Neuron (in vitro differentiated cells): Measurements from ENCODE around the gene ZBTB46.

Source experiments
- H2AFZ ChIP-seq: one replicate; pipeline ENCODE4 v1.6.1; 2013; ENCODE audit warnings: low read depth, mild to moderate bottlenecking, inconsistent platforms, low read length, moderate library complexity
- H3K27me3 ChIP-seq: one replicate; pipeline ENCODE4 v1.6.1; 2013; ENCODE audit warnings: low read length; ENCODE audit not compliant: insufficient read depth
- H3K36me3 ChIP-seq: one replicate; pipeline ENCODE4 v1.6.1; 2013; ENCODE audit warnings: low read length; ENCODE audit not compliant: insufficient read depth
- H3K4me1 ChIP-seq: one replicate; pipeline ENCODE4 v1.6.1; 2013; ENCODE audit warnings: low read length; ENCODE audit not compliant: insufficient read depth
- H3K4me3 ChIP-seq: 2 replicates; pipeline ENCODE4 v1.5.1; 2013; ENCODE audit warnings: mild to moderate bottlenecking, low read length, moderate library complexity
- H3K9me3 ChIP-seq: one replicate; pipeline ENCODE4 v1.6.1; 2013; ENCODE audit warnings: low read length

Gene ZBTB46

GRCh38 chr20:63702751-63703470, 128.2 kb downstream of the ZBTB46 start:
- Histone ChIP-seq H3K9me3 (no peaks in the 10 kb centered on the region), H3K27me3 (no peaks in the 10 kb centered on the region), H3K4me1 (peaks cover 13% of the 10 kb centered on the region), H3K4me3 (no peak overlapping the region), H3K36me3 (peaks cover 31% of the 10 kb centered on the region), H2AFZ (no peak overlapping the region)

- Histone ChIP-seq H3K27me3 (no peaks in the 10 kb centered on the region), H2AFZ (no peak overlapping the region), H3K4me1 (peaks cover 13% of the 10 kb centered on the region), H3K9me3 (no peaks in the 10 kb centered on the region), H3K36me3 (peaks cover 31% of the 10 kb centered on the region), H3K4me3 (no peak overlapping the region)
Observed at GRCh38 chr20:63702036-63702665, 128.9 kb downstream of the ZBTB46 start.

GRCh38 chr20:63701329-63702035, 129.6 kb downstream of the ZBTB46 start:
- H3K36me3 ChIP-seq: peaks cover 34% of the 10 kb centered on the region
- no peaks in the 10 kb centered on the region for H3K27me3 ChIP-seq

GRCh38 chr20:63701051-63701328, 130.1 kb downstream of the ZBTB46 start:
- Histone ChIP-seq H2AFZ (no peak overlapping the region), H3K27me3 (no peaks in the 10 kb centered on the region), H3K9me3 (no peaks in the 10 kb centered on the region), H3K36me3 (peaks cover 30% of the 10 kb centered on the region), H3K4me3 (no peak overlapping the region), H3K4me1 (peaks cover 6% of the 10 kb centered on the region)

More at GRCh38 chr20:63701329-63702035, 129.6 kb downstream of the ZBTB46 start:
- Histone ChIP-seq H3K4me3 (no peak overlapping the region), H3K9me3 (no peaks in the 10 kb centered on the region), H2AFZ (no peak overlapping the region), H3K4me1 (peaks cover 9% of the 10 kb centered on the region)

GRCh38 chr20:63700199-63701050, 130.6 kb downstream of the ZBTB46 start:
- no peaks in the 10 kb centered on the region for H3K9me3 ChIP-seq

GRCh38 chr20:63699466-63700198, 131.4 kb downstream of the ZBTB46 start:
- Histone ChIP-seq H3K4me3 (no peak overlapping the region), H3K9me3 (no peaks in the 10 kb centered on the region), H3K36me3 (peaks cover 21% of the 10 kb centered on the region), H3K4me1 (peaks cover 6% of the 10 kb centered on the region), H3K27me3 (no peaks in the 10 kb centered on the region), H2AFZ (no peak overlapping the region)

More at GRCh38 chr20:63700199-63701050, 130.6 kb downstream of the ZBTB46 start:
- H3K27me3 ChIP-seq: no peaks in the 10 kb centered on the region
- H2AFZ ChIP-seq: no peak overlapping the region
- peaks cover 25% of the 10 kb centered on the region for H3K36me3 ChIP-seq
- H3K4me3 ChIP-seq: no peak overlapping the region
- H3K4me1 ChIP-seq: peaks cover 6% of the 10 kb centered on the region

- peaks cover 15% of the 10 kb centered on the region for H3K36me3 ChIP-seq
- no peak overlapping the region for H3K4me3 ChIP-seq
- no peak overlapping the region for H2AFZ ChIP-seq
- no peaks in the 10 kb centered on the region for H3K9me3 ChIP-seq
- peaks cover 6% of the 10 kb centered on the region for H3K4me1 ChIP-seq
- H3K27me3 ChIP-seq: no peaks in the 10 kb centered on the region
Observed at GRCh38 chr20:63698739-63699465, 132.2 kb downstream of the ZBTB46 start.

- Histone ChIP-seq H3K4me3 (no peak overlapping the region), H3K9me3 (no peaks in the 10 kb centered on the region), H2AFZ (no peak overlapping the region)
Observed at GRCh38 chr20:63697868-63698545, 133.1 kb downstream of the ZBTB46 start.

GRCh38 chr20:63697357-63697867, 133.7 kb downstream of the ZBTB46 start:
- no peaks in the 10 kb centered on the region for H3K27me3 ChIP-seq
- H3K36me3 ChIP-seq: peaks cover 14% of the 10 kb centered on the region
- H2AFZ ChIP-seq: no peak overlapping the region
- H3K4me3 ChIP-seq: no peak overlapping the region
- H3K9me3 ChIP-seq: no peaks in the 10 kb centered on the region
- peaks cover 6% of the 10 kb centered on the region for H3K4me1 ChIP-seq

More at GRCh38 chr20:63697868-63698545, 133.1 kb downstream of the ZBTB46 start:
- Histone ChIP-seq H3K27me3 (no peaks in the 10 kb centered on the region), H3K36me3 (peaks cover 14% of the 10 kb centered on the region), H3K4me1 (peaks cover 6% of the 10 kb centered on the region)

- Histone ChIP-seq H3K27me3 (no peaks in the 10 kb centered on the region), H3K9me3 (no peaks in the 10 kb centered on the region), H3K4me1 (peaks cover 6% of the 10 kb centered on the region), H2AFZ (no peak within 1 kb of the TSS), H3K36me3 (peaks cover 14% of the 10 kb centered on the region), H3K4me3 (no peak within 1 kb of the TSS)
Observed at GRCh38 chr20:63696628-63697356, 134.3 kb downstream of the ZBTB46 start, which contains the start of gene TNFRSF6B. Gene TNFRSF6B, plus strand, starts transcription at chr20:63696652. Its CDS starts 116 bp downstream, at chr20:63696768.

GRCh38 chr20:63696306-63696627, 134.8 kb downstream of the ZBTB46 start:
- Histone ChIP-seq H3K27me3 (no peaks in the 10 kb centered on the region), H2AFZ (no peak overlapping the region), H3K9me3 (no peaks in the 10 kb centered on the region), H3K4me3 (no peak overlapping the region), H3K36me3 (peaks cover 14% of the 10 kb centered on the region), H3K4me1 (peaks cover 6% of the 10 kb centered on the region)
